SJSA1 (cell line): ENCODE results near the gene MYPOP. TPM values are rescaled to one million over a fixed set of nuclear protein-coding genes. Genes with fewer than 3 reads are reported as not detected.

Source experiments
- DNase-seq, 2 experiments: peaks; one replicate each; pipeline ENCODE4 v3.0.0-alpha.2; 2015 to 2020; ENCODE audit warnings: low spot score in 2 of 2, low read depth in 1 of 2
- H3K27ac ChIP-seq: fragments of 250-450 bp; sonication (Bioruptor Pico); 2 replicates; pipeline ENCODE4 v1.5.1; 2020; ENCODE audit warnings: mild to moderate bottlenecking, moderate library complexity
- H3K27me3 ChIP-seq: fragments of 250-450 bp; sonication (Bioruptor Pico); replicated peaks from 2 replicates; pipeline ENCODE4 v1.5.1; 2020; ENCODE audit warnings: mild to moderate bottlenecking, moderate library complexity
- H3K36me3 ChIP-seq: fragments of 250-450 bp; sonication (Bioruptor Pico); 2 replicates; pipeline ENCODE4 v1.5.1; 2020; ENCODE audit warnings: mild to moderate bottlenecking
- H3K4me1 ChIP-seq: fragments of 250-450 bp; sonication (Bioruptor Pico); replicated peaks from 2 replicates; pipeline ENCODE4 v1.6.1; 2021; ENCODE audit warnings: mild to moderate bottlenecking
- H3K4me3 ChIP-seq: fragments of 250-450 bp; sonication (Bioruptor Pico); 2 replicates; pipeline ENCODE4 v1.5.1; 2020; ENCODE audit warnings: mild to moderate bottlenecking
- H3K9me3 ChIP-seq: fragments of 250-450 bp; sonication (Bioruptor Pico); replicated peaks from 2 replicates; pipeline ENCODE4 v1.5.1; 2020; ENCODE audit warnings: mild to moderate bottlenecking
- total RNA-seq: library from RNA; depleted of rRNA; stranded (reverse); fragments of >200 nt; shearing (Covaris generic); gene quantifications from 2 replicates; pipeline ENCODE4 v1.2.3, GENCODE V29; 2014

The MYPOP gene
- total RNA-seq, 1 experiment from 2014 or later = 1.3 TPM

GRCh38 chr19:45884682-45885555 lies 17.5 kb downstream of the MYPOP start:
- Histone ChIP-seq H3K36me3 (peaks cover 35% of the 10 kb centered on the region), H3K27me3 (no peaks in the 10 kb centered on the region), H3K9me3 (no peaks in the 10 kb centered on the region; the same call in 1 of the 2 replicates), H3K4me3 (peak overlapping the region; percentile 86), H3K27ac (peak overlapping the region; percentile 80; the same call in 1 of the 2 replicates), H3K4me1 (peaks cover 25% of the 10 kb centered on the region)
- DNase-seq = no peak

- Histone ChIP-seq H3K27ac (no peak overlapping the region), H3K27me3 (no peaks in the 10 kb centered on the region), H3K36me3 (peaks cover 35% of the 10 kb centered on the region), H3K9me3 (no peaks in the 10 kb centered on the region; the same call in 1 of the 2 replicates), H3K4me3 (no peak overlapping the region), H3K4me1 (peaks cover 25% of the 10 kb centered on the region)
- DNase-seq = no peak
These were observed 18.3 kb downstream of the MYPOP start for GRCh38 chr19:45883881-45884681.

- no peak for DNase-seq
- no peaks in the 10 kb centered on the region; the same call in 1 of the 2 replicates for H3K9me3 ChIP-seq
- H3K36me3 ChIP-seq = peaks cover 35% of the 10 kb centered on the region
- no peak overlapping the region for H3K4me3 ChIP-seq
- H3K27me3 ChIP-seq = no peaks in the 10 kb centered on the region
- H3K4me1 ChIP-seq = peaks cover 25% of the 10 kb centered on the region
- no peak overlapping the region for H3K27ac ChIP-seq
These were observed 18.9 kb downstream of the MYPOP start for GRCh38 chr19:45883586-45883880.

GRCh38 chr19:45882652-45883585 lies 19.5 kb downstream of the MYPOP start:
- Histone ChIP-seq H3K27me3 (no peaks in the 10 kb centered on the region), H3K4me3 (no peak overlapping the region), H3K9me3 (no peaks in the 10 kb centered on the region; the same call in 1 of the 2 replicates), H3K36me3 (peaks cover 35% of the 10 kb centered on the region), H3K27ac (no peak overlapping the region), H3K4me1 (peaks cover 25% of the 10 kb centered on the region)
- peak; percentile 68 to 76 for DNase-seq

- no peaks in the 10 kb centered on the region; the same call in 1 of the 2 replicates for H3K9me3 ChIP-seq
- no peaks in the 10 kb centered on the region for H3K27me3 ChIP-seq
- H3K27ac ChIP-seq = no peak overlapping the region
These were observed 20.4 kb downstream of the MYPOP start for GRCh38 chr19:45881909-45882528.

GRCh38 chr19:45881082-45881908 lies 21.1 kb downstream of the MYPOP start:
- Histone ChIP-seq H3K4me1 (peaks cover 29% of the 10 kb centered on the region), H3K36me3 (peaks cover 35% of the 10 kb centered on the region), H3K27me3 (no peaks in the 10 kb centered on the region), H3K4me3 (no peak overlapping the region), H3K9me3 (no peaks in the 10 kb centered on the region; the same call in 1 of the 2 replicates), H3K27ac (no peak overlapping the region)
- no peak for DNase-seq

More at GRCh38 chr19:45881909-45882528, 20.4 kb downstream of the MYPOP start:
- Histone ChIP-seq H3K4me3 (no peak overlapping the region), H3K4me1 (peaks cover 25% of the 10 kb centered on the region), H3K36me3 (peaks cover 35% of the 10 kb centered on the region)
- no peak for DNase-seq

- Histone ChIP-seq H3K27me3 (no peaks in the 10 kb centered on the region), H3K4me3 (no peak overlapping the region), H3K4me1 (peaks cover 20% of the 10 kb centered on the region), H3K9me3 (no peaks in the 10 kb centered on the region), H3K36me3 (peaks cover 25% of the 10 kb centered on the region), H3K27ac (no peak overlapping the region)
- no peak for DNase-seq
These were observed 22.4 kb downstream of the MYPOP start for GRCh38 chr19:45879971-45880370.

- peaks cover 16% of the 10 kb centered on the region for H3K36me3 ChIP-seq
- H3K4me1 ChIP-seq = peaks cover 14% of the 10 kb centered on the region
- H3K27me3 ChIP-seq = no peaks in the 10 kb centered on the region
- no peak overlapping the region for H3K27ac ChIP-seq
- H3K4me3 ChIP-seq = no peak overlapping the region
- no peaks in the 10 kb centered on the region for H3K9me3 ChIP-seq
- no peak for DNase-seq
These were observed 23.4 kb downstream of the MYPOP start for GRCh38 chr19:45879055-45879454.

GRCh38 chr19:45878043-45878794 lies 24.2 kb downstream of the MYPOP start:
- Histone ChIP-seq H3K27ac (no peak overlapping the region), H3K36me3 (peaks cover 10% of the 10 kb centered on the region), H3K4me3 (no peak overlapping the region), H3K27me3 (no peaks in the 10 kb centered on the region), H3K4me1 (peaks cover 11% of the 10 kb centered on the region), H3K9me3 (no peaks in the 10 kb centered on the region)
- no peak for DNase-seq

GRCh38 chr19:45876411-45877197 lies 25.8 kb downstream of the MYPOP start:
- Histone ChIP-seq H3K36me3 (no peaks in the 10 kb centered on the region), H3K27ac (no peak overlapping the region), H3K9me3 (no peaks in the 10 kb centered on the region), H3K4me3 (no peak overlapping the region), H3K27me3 (no peaks in the 10 kb centered on the region), H3K4me1 (peaks cover 9% of the 10 kb centered on the region)
- no peak for DNase-seq

- H3K4me1 ChIP-seq = peaks cover 9% of the 10 kb centered on the region
- no peak for DNase-seq
- H3K4me3 ChIP-seq = no peak overlapping the region
- peaks cover 2% of the 10 kb centered on the region; the same call in 1 of the 2 replicates for H3K27me3 ChIP-seq
- H3K27ac ChIP-seq = no peak overlapping the region
- H3K9me3 ChIP-seq = no peaks in the 10 kb centered on the region
- H3K36me3 ChIP-seq = no peaks in the 10 kb centered on the region
These were observed 26.3 kb downstream of the MYPOP start for GRCh38 chr19:45876161-45876410.
